Common myeloid progenitor, CD34-positive (primary cell): ENCODE data around the gene ZCCHC7.
"Not testable (repeated sequence)": the region's sequence is repeated elsewhere in the genome, so short reads cannot be mapped to it uniquely, and the experiment has no call there.

Experiments
- CTCF ChIA-PET: fragments of 350-600 bp; sonication (Branson Sonifier 250); formaldehyde crosslinking; loops from one replicate; lab custom pipeline; 2021; ENCODE audit warnings: antibody characterized with exemption; lab: Charles Lee
- POLR2A ChIA-PET: fragments of 350-600 bp; sonication (Branson Sonifier 250); formaldehyde crosslinking; loops from one replicate; lab custom pipeline; 2021; ENCODE audit warnings: antibody characterized with exemption; lab: Charles Lee
- DNase-seq, 3 donors: peaks; one replicate each; pipeline versions ENCODE4 v3.0.0 to v3.0.0-alpha.2; 2013
- H3K27ac ChIP-seq, 2 experiments: 1 replicate in 1 of 2; 2 replicates in 1 of 2; pipeline ENCODE4 v1.7.0; 2013; ENCODE audit warnings: inconsistent platforms in 2 of 2, low read length in 2 of 2, mild to moderate bottlenecking in 2 of 2, low read depth in 1 of 2, moderate library complexity in 1 of 2; ENCODE audit not compliant: severe bottlenecking in 2 of 2, insufficient read depth in 1 of 2, poor library complexity in 1 of 2
- H3K27me3 ChIP-seq, 5 experiments: replicated peaks in 2 of 5; 1 replicate in 3 of 5; 2 replicates in 2 of 5; pipeline versions ENCODE4 v1.6.1 to v1.7.0; 2013; ENCODE audit warnings: low read length in 4 of 5, mild to moderate bottlenecking in 2 of 5, moderate library complexity in 2 of 5, inconsistent platforms in 1 of 5; ENCODE audit not compliant: insufficient read depth in 5 of 5, control insufficient read depth in 4 of 5
- H3K36me3 ChIP-seq, 4 experiments: 1 replicate in 2 of 4; 2 replicates in 2 of 4; pipeline versions ENCODE4 v1.6.1 to v1.7.0; 2013; ENCODE audit warnings: low read length in 3 of 4, control low read depth in 1 of 4, mild to moderate bottlenecking in 1 of 4; ENCODE audit not compliant: control insufficient read depth in 4 of 4, insufficient read depth in 4 of 4
- H3K4me1 ChIP-seq, 4 experiments: 1 replicate in 3 of 4; 2 replicates in 1 of 4; pipeline versions ENCODE4 v1.6.1 to v1.7.1; 2013; ENCODE audit warnings: low read length in 3 of 4, mild to moderate bottlenecking in 3 of 4, control low read depth in 1 of 4, inconsistent platforms in 1 of 4, moderate library complexity in 1 of 4; ENCODE audit not compliant: control insufficient read depth in 4 of 4, insufficient read depth in 4 of 4; ENCODE audit errors: control extremely low read depth in 1 of 4
- H3K4me3 ChIP-seq, 7 experiments: 1 replicate in 4 of 7; 2 replicates in 3 of 7; pipeline versions ENCODE4 v1.5.1 to v1.7.0; 2013; ENCODE audit warnings: mild to moderate bottlenecking in 7 of 7, low read length in 6 of 7, moderate library complexity in 6 of 7, inconsistent platforms in 2 of 7, low read depth in 2 of 7, control low read depth in 1 of 7; ENCODE audit not compliant: insufficient read depth in 4 of 7, control insufficient read depth in 1 of 7; ENCODE audit errors: extremely low read depth in 1 of 7
- H3K9me3 ChIP-seq, 5 experiments: 1 replicate in 4 of 5; 2 replicates in 1 of 5; pipeline versions ENCODE4 v1.6.1 to v1.7.1; 2013; ENCODE audit warnings: low read length in 4 of 5, mild to moderate bottlenecking in 2 of 5, inconsistent platforms in 1 of 5, low read depth in 1 of 5, moderate library complexity in 1 of 5; ENCODE audit not compliant: control insufficient read depth in 4 of 5, insufficient read depth in 2 of 5; ENCODE audit errors: control extremely low read depth in 1 of 5
- WGBS: methylation state at CpG from one replicate; pipeline ENCODE4 v1.1.5; 2013; ENCODE audit not compliant: insufficient coverage; 5-methylcytosine and 5-hydroxymethylcytosine counted together

ZCCHC7 gene

DNA sequence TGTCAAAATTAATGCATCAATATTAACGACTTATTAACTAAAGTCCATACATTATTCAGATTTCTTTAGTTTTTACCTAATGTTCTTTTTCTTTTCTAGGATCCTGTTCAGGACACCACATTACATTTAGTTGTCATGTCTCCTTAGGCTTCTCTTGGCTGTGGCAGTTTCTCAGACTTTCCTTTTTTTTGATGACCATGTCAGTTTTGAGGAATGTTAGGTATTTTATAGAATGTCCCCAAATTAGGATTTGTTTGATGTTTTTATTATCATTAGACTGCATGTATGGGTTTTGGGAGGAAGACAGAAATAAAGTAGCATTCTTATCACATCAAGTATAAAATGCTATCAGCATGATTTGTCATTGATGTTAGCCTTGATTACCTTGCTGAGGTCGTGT, 32.0 kb downstream of the ZCCHC7 start:
- no peak for DNase-seq
- H3K4me1 ChIP-seq: peaks cover 9 to 33% (median 18%) of the 10 kb centered on the region in 4 experiments
- no peaks in the 10 kb centered on the region for H3K27me3 ChIP-seq
- no peaks in the 10 kb centered on the region for H3K9me3 ChIP-seq
- H3K4me3 ChIP-seq: no peak overlapping the region
- ChIA-PET CTCF (no interaction called here), POLR2A (no interaction called here)
- peaks cover 0 to 12% (median 6%) of the 10 kb centered on the region in 4 experiments for H3K36me3 ChIP-seq
- H3K27ac ChIP-seq: no peak overlapping the region
- WGBS: 40% methylated on average over 1 of the region's 2 CpGs

- Histone ChIP-seq H3K4me1 (peaks cover 0 to 9% (median 7%) of the 10 kb centered on the region in 4 experiments), H3K36me3 (peaks cover 6 to 17% (median 15%) of the 10 kb centered on the region in 4 experiments), H3K27me3 (no peaks in the 10 kb centered on the region), H3K27ac (no peak overlapping the region), H3K4me3 (no peak overlapping the region), H3K9me3 (no peaks in the 10 kb centered on the region)
- ChIA-PET POLR2A (no interaction called here), CTCF (no interaction called here)
- DNase-seq: no peak
- no CpG with 5 or more reads among the region's 2 CpGs for WGBS
Observed at GRCh38 chr9:37155601-37156000, 35.2 kb downstream of the ZCCHC7 start.

- POLR2A ChIA-PET: no interaction called here
- H3K27me3 ChIP-seq: no peaks in the 10 kb centered on the region
- no peak overlapping the region for H3K4me3 ChIP-seq
- H3K9me3 ChIP-seq: no peaks in the 10 kb centered on the region
- peaks cover 6 to 17% (median 15%) of the 10 kb centered on the region in 4 experiments for H3K36me3 ChIP-seq
- peaks cover 0 to 9% (median 7%) of the 10 kb centered on the region in 4 experiments for H3K4me1 ChIP-seq
- no peak overlapping the region for H3K27ac ChIP-seq
- WGBS: 100% methylated on average over 3 of the region's 6 CpGs
- CTCF ChIA-PET: interaction anchor here (0.8 kb wide), 1 partner anchor 10 kb away, joined by 3 read pairs; no protein-coding TSS in a partner anchor
- no peak for DNase-seq
Observed at GRCh38 chr9:37156205-37156604, 35.8 kb downstream of the ZCCHC7 start.

DNA sequence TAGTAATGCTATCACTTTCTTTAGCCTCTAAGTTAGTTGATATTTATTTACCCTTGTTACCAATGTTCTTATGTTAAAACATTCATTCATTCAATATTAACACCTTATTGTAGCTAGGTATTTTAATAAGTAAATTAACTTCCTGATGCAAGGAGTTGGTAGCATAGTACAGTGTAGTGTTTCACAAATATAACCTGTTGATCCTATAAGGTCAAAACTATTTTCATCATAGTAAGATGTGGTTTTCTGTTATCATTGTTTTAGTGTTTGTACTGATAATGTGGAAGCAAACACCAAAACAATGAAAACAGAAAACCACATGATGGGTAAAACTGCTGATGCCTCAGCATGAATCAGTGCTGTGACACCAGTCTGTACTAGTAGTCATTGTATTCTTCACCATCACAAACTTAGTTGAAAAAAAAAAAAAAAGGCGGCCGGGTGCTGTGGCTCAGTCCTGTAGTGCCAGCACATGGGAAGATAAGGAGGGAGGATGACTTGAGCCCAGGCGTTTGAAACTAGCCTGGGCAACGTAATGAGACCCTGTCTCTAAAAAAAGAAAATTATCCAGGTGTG, 36.5 kb downstream of the ZCCHC7 start:
- no peaks in the 10 kb centered on the region for H3K9me3 ChIP-seq
- ChIA-PET POLR2A (no interaction called here), CTCF (interaction anchor here (0.8 kb wide), 1 partner anchor 9 kb away, joined by 3 read pairs; no protein-coding TSS in a partner anchor)
- no peak overlapping the region for H3K27ac ChIP-seq
- 97% methylated on average over 3 of the region's 4 CpGs for WGBS
- H3K4me3 ChIP-seq: no peak overlapping the region
- H3K4me1 ChIP-seq: peaks cover 0 to 8% (median 4%) of the 10 kb centered on the region in 4 experiments
- DNase-seq: no peak
- H3K27me3 ChIP-seq: no peaks in the 10 kb centered on the region
- peaks cover 8 to 21% (median 15%) of the 10 kb centered on the region in 4 experiments for H3K36me3 ChIP-seq

- ChIA-PET POLR2A (interaction anchor here (0.9 kb wide), 1 partner anchor 37 kb away, joined by 5 read pairs; no protein-coding TSS in a partner anchor), CTCF (no interaction called here)
- H3K27me3 ChIP-seq: no peaks in the 10 kb centered on the region
- no peak overlapping the region for H3K4me3 ChIP-seq
- H3K27ac ChIP-seq: no peak overlapping the region
- no peaks in the 10 kb centered on the region for H3K9me3 ChIP-seq
- H3K36me3 ChIP-seq: peaks cover 8 to 24% (median 15%) of the 10 kb centered on the region in 4 experiments
- peaks cover 0 to 8% (median 0%) of the 10 kb centered on the region in 4 experiments for H3K4me1 ChIP-seq
- peak in 2 of 3 donors; percentile 4 to 26 for DNase-seq
- 92% methylated on average over 3 of the region's 4 CpGs for WGBS
Observed at GRCh38 chr9:37157726-37158377, 37.5 kb downstream of the ZCCHC7 start.

GRCh38 chr9:37163299-37163698, 42.9 kb downstream of the ZCCHC7 start:
- H3K27me3 ChIP-seq: no peaks in the 10 kb centered on the region
- H3K4me3 ChIP-seq: no peak overlapping the region
- DNase-seq: no peak
- WGBS: 90% methylated on average over 3 of the region's 4 CpGs
- H3K4me1 ChIP-seq: no peaks in the 10 kb centered on the region
- POLR2A ChIA-PET: no interaction called here
- H3K27ac ChIP-seq: no peak overlapping the region
- no peaks in the 10 kb centered on the region for H3K9me3 ChIP-seq
- CTCF ChIA-PET: no interaction called here
- peaks cover 12 to 20% (median 13%) of the 10 kb centered on the region in 4 experiments for H3K36me3 ChIP-seq

DNA sequence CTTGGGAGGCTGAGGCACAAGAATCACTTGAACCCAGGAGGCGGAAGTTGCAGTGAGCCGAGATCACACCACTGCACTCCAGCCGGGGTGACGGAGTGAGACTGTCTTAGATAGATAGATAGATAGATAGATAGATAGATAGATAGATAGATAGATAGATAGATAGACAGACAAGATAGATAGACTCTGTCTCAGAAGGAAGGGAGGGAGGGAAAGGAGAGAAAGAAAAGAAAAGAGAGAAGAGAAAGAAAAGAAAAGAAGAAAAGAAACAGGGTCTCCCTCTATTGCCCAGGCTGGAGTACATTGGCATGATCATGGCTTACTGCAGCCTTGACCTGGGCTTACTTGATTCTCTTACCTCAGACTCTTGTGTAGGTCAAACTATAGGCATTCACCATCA, 44.0 kb downstream of the ZCCHC7 start:
- H3K27me3 ChIP-seq, H3K4me1 ChIP-seq, H3K9me3 ChIP-seq, CTCF ChIA-PET, H3K27ac ChIP-seq, DNase-seq, H3K4me3 ChIP-seq, POLR2A ChIA-PET: not testable (repeated sequence)
- 94% methylated on average over 4 of the region's 4 CpGs for WGBS
- peaks cover 12 to 20% (median 13%) of the 10 kb centered on the region in 4 experiments for H3K36me3 ChIP-seq
